Stimulated activated CD8-positive, alpha-beta memory T cell treated with anti-CD3 and anti-CD28 coated beads, Interleukin-15, amount 100 ng/mL, for 4 hours (primary cell): ENCODE measurements around the gene RAB39A.

Experiments used
- DNase-seq, 2 donors: peaks; one replicate each; pipeline ENCODE4 v3.0.0-alpha.2; 2020; ENCODE audit warnings: low read depth in 2 of 2

Gene RAB39A

GRCh38 chr11:107962181-107962580 is 33.9 kb downstream of the RAB39A start:
- no peak for DNase-seq

GRCh38 chr11:107963091-107963490 is 34.8 kb downstream of the RAB39A start:
- no peak for DNase-seq

GRCh38 chr11:107969219-107969618 is 41.0 kb downstream of the RAB39A start:
- no peak for DNase-seq

GRCh38 chr11:107970049-107970448 is 41.8 kb downstream of the RAB39A start:
- DNase-seq, result no peak

GRCh38 chr11:107973641-107974040 is 45.4 kb downstream of the RAB39A start:
- no peak for DNase-seq

GRCh38 chr11:107988397-107989158 is 60.3 kb downstream of the RAB39A start:
- DNase-seq, result no peak

GRCh38 chr11:107991868-107992414 is 63.7 kb downstream of the RAB39A start:
- no peak for DNase-seq

- no peak for DNase-seq
Measured at GRCh38 chr11:107996006-107996776, 67.9 kb downstream of the RAB39A start.

- no peak for DNase-seq
Measured at GRCh38 chr11:107998761-107999160, 70.5 kb downstream of the RAB39A start.

GRCh38 chr11:107999759-108000455 is 71.7 kb downstream of the RAB39A start:
- DNase-seq, result no peak

- no peak for DNase-seq
Measured at GRCh38 chr11:108002476-108002875, 74.2 kb downstream of the RAB39A start.

- DNase-seq, result no peak
Measured at GRCh38 chr11:108003623-108004022, 75.4 kb downstream of the RAB39A start.

- no peak for DNase-seq
Measured at GRCh38 chr11:108007819-108008218, 79.6 kb downstream of the RAB39A start.

GRCh38 chr11:108008656-108009496 is 80.6 kb downstream of the RAB39A start, which contains the start of gene CUL5:
TSS of gene CUL5 (plus strand) at chr11:108008898. CDS start at chr11:108009349, 451 bp downstream.
- DNase-seq, result peak; percentile 77 to 80

- no peak for DNase-seq
Measured at GRCh38 chr11:108009497-108010370, 81.5 kb downstream of the RAB39A start.

- DNase-seq, result no peak
Measured at GRCh38 chr11:108012139-108012725, 84.0 kb downstream of the RAB39A start.
